Lung (tissue), 12 donors: ENCODE data around the gene ANXA7. TPM values are rescaled to one million over a fixed set of nuclear protein-coding genes. Genes with fewer than 3 reads are reported as not detected.

Source experiments
- ATAC-seq: fragments of 200-7000 bp; cut with Tn5 transposase; one replicate; pipeline ENCODE4 v1.9.1; 2020; ENCODE audit warnings: moderate number of reproducible peaks; ENCODE audit not compliant: insufficient read depth, low FRiP score
- DNase-seq, 3 donors: peaks; one replicate each; pipeline ENCODE4 v3.0.0-alpha.2; 2013 to 2017
- H3K27ac ChIP-seq, 2 donors: one replicate each; pipeline ENCODE4 v1.5.1; 2013; ENCODE audit warnings: mild to moderate bottlenecking in 2 of 2, moderate library complexity in 2 of 2, control low read depth in 1 of 2, inconsistent platforms in 1 of 2, low read depth in 1 of 2, low read length in 1 of 2
- H3K27me3 ChIP-seq, 3 donors: one replicate each; pipeline ENCODE4 v1.5.1; 2013; ENCODE audit warnings: low read length in 2 of 3; ENCODE audit not compliant: control insufficient read depth in 3 of 3, insufficient read depth in 3 of 3
- H3K36me3 ChIP-seq, 4 donors: one replicate each; pipeline ENCODE4 v1.5.1; 2013; ENCODE audit warnings: low read length in 4 of 4, mild to moderate bottlenecking in 1 of 4, moderate library complexity in 1 of 4; ENCODE audit not compliant: control insufficient read depth in 4 of 4, insufficient read depth in 4 of 4
- H3K4me1 ChIP-seq, 5 donors: one replicate each; pipeline ENCODE4 v1.5.1; 2013; ENCODE audit warnings: low read length in 5 of 5, mild to moderate bottlenecking in 2 of 5, moderate library complexity in 1 of 5; ENCODE audit not compliant: control insufficient read depth in 5 of 5, insufficient read depth in 5 of 5
- H3K4me3 ChIP-seq: one replicate; pipeline ENCODE4 v1.5.1; 2013; ENCODE audit warnings: mild to moderate bottlenecking, control low read depth, moderate library complexity
- H3K9ac ChIP-seq, 2 donors: one replicate each; pipeline ENCODE4 v1.5.1; 2013; ENCODE audit warnings: low read length in 2 of 2, control low read depth in 1 of 2; ENCODE audit not compliant: insufficient read depth in 1 of 2
- H3K9me3 ChIP-seq, 4 donors: one replicate each; pipeline ENCODE4 v1.5.1; 2013; ENCODE audit warnings: low read length in 3 of 4, mild to moderate bottlenecking in 1 of 4, moderate library complexity in 1 of 4; ENCODE audit not compliant: control insufficient read depth in 4 of 4, insufficient read depth in 3 of 4
- CTCF ChIP-seq: IDR thresholded peaks from 2 replicates; pipeline ENCODE4 v1.5.1; 2012; ENCODE audit warnings: mild to moderate bottlenecking; ENCODE audit errors: control extremely low read depth, extremely low read depth
- WGBS, 2 donors: extraction: QIAGEN DNeasy Blood & Tissue Kit; methylation state at CpG; one replicate each; pipeline ENCODE4 v1.1.7; 2013; 5-methylcytosine and 5-hydroxymethylcytosine counted together
- polyA plus RNA-seq, 2 donors: library from polyadenylated mRNA; stranded (reverse); fragments of 200-250 nt; gene quantifications; one replicate each; pipeline ENCODE4 v1.2.1, GENCODE V29; 2013
- total RNA-seq, 2 donors: library from RNA; depleted of rRNA in 1 of 2; stranded (reverse); fragments of >200 nt in 1 of 2; gene quantifications; one replicate each; pipeline ENCODE4 v1.2.1, GENCODE V29; 2014 to 2021
- donor health status: control.
- donor health status: control.
- donor health status: Bipolar disorder and iron deficiency.
- donor health status: healthy.
- donor health status: DM: yes; HTN: yes; CAD: no.

The ANXA7 gene
- total and polyA plus RNA-seq, 4 donors = 59.3 to 134 (median 99.0) TPM

GRCh38 chr10:73413108-73413527 is 740 bp downstream of the ANXA7 start:
- peak; percentile 10 for ATAC-seq

GRCh38 chr10:73410897-73411296 is 3.0 kb downstream of the ANXA7 start:
- H3K27ac ChIP-seq = no peak overlapping the region
- H3K9ac ChIP-seq = no peak overlapping the region
- no peak overlapping the region for H3K4me3 ChIP-seq
- WGBS, 2 donors = 94 to 95% methylated on average over 1 of the region's 1 CpG
- no peak for TF ChIP-seq CTCF
- no peak for DNase-seq
- H3K4me1 ChIP-seq = peaks cover 0 to 13% (median 4%) of the 10 kb centered on the region in 5 donors
- H3K36me3 ChIP-seq = no peaks in the 10 kb centered on the region
- ATAC-seq = no peak
- H3K27me3 ChIP-seq = no peaks in the 10 kb centered on the region
- no peaks in the 10 kb centered on the region for H3K9me3 ChIP-seq

More at GRCh38 chr10:73413108-73413527, 740 bp downstream of the ANXA7 start:
- no peaks in the 10 kb centered on the region for H3K36me3 ChIP-seq
- WGBS, 2 donors = 0 to 1% methylated on average over 9 of the region's 9 CpGs
- no peak for TF ChIP-seq CTCF
- H3K9ac ChIP-seq = peak overlapping the region; percentile 59 to 92
- peak overlapping the region; percentile 96 for H3K27ac ChIP-seq
- DNase-seq = no peak
- peak overlapping the region; percentile 90 for H3K4me3 ChIP-seq
- no peaks in the 10 kb centered on the region for H3K9me3 ChIP-seq
- no peaks in the 10 kb centered on the region for H3K27me3 ChIP-seq
- H3K4me1 ChIP-seq = peaks cover 0 to 13% (median 4%) of the 10 kb centered on the region in 5 donors

- ATAC-seq = no peak
- H3K9ac ChIP-seq = no peak overlapping the region
- 76 to 77% methylated on average over 4 of the region's 4 CpGs for WGBS, 2 donors
- no peaks in the 10 kb centered on the region for H3K27me3 ChIP-seq
- no peak overlapping the region for H3K27ac ChIP-seq
- no peaks in the 10 kb centered on the region for H3K36me3 ChIP-seq
- no peaks in the 10 kb centered on the region for H3K9me3 ChIP-seq
- H3K4me3 ChIP-seq = no peak overlapping the region
- H3K4me1 ChIP-seq = peaks cover 0 to 12% (median 4%) of the 10 kb centered on the region in 5 donors
- TF ChIP-seq CTCF = no peak
- DNase-seq = no peak
These were observed 4.8 kb downstream of the ANXA7 start for GRCh38 chr10:73408978-73409521.

GRCh38 chr10:73408061-73408460 is 5.8 kb downstream of the ANXA7 start:
- H3K4me1 ChIP-seq = peaks cover 0 to 16% (median 4%) of the 10 kb centered on the region in 5 donors
- TF ChIP-seq CTCF = no peak

More at GRCh38 chr10:73408061-73408460, 5.8 kb downstream of the ANXA7 start:
- no peak overlapping the region for H3K9ac ChIP-seq
- ATAC-seq (no peak), DNase-seq (no peak)
- H3K9me3 ChIP-seq = no peaks in the 10 kb centered on the region
- H3K27me3 ChIP-seq = no peaks in the 10 kb centered on the region
- H3K4me3 ChIP-seq = no peak overlapping the region
- 93 to 94% methylated on average over 5 of the region's 5 CpGs for WGBS, 2 donors
- no peak overlapping the region for H3K27ac ChIP-seq
- no peaks in the 10 kb centered on the region for H3K36me3 ChIP-seq
